Measurements from ENCODE around the gene GBE1.

Gene GBE1

GRCh38 chr3:81744366-81744765 is 17.1 kb downstream of the GBE1 start:
- Histone ChIP-seq H3K4me3 (no peak overlapping the region), H3K4me1 (peaks cover 0 to 43% (median 15%) of the 10 kb centered on the region in 10 experiments; a peak in 13 of 20 replicates), H3K9ac (no peak overlapping the region)

GRCh38 chr3:81743096-81744025 is 18.1 kb downstream of the GBE1 start:
- Histone ChIP-seq H3K9me3 (replicated peaks in 1 of 11) (peaks cover 3 to 15% (median 11%) of the 10 kb centered on the region in 11 experiments; a peak in 12 of 22 replicates), H3K4me1 (peaks cover 0 to 43% (median 15%) of the 10 kb centered on the region in 10 experiments; a peak in 13 of 20 replicates), H3K27ac (peak overlapping the region in 10 of 11 experiments; percentile 23 to 69 (median 50); a peak in 19 of 22 replicates), H3K27me3 (no peaks in the 10 kb centered on the region), H3K9ac (peak overlapping the region in 2 of 11 experiments; percentile 3 to 12; a peak in 2 of 22 replicates), H3K36me3 (peaks cover 11 to 81% (median 45%) of the 10 kb centered on the region in 11 experiments; a peak in 21 of 22 replicates), H3K4me3 (no peak overlapping the region), H3K4me2 (peak overlapping the region in 8 of 11 experiments; percentile 12 to 63 (median 44); a peak in 13 of 22 replicates), H4K20me1 (peaks cover 0 to 93% (median 33%) of the 10 kb centered on the region in 11 experiments; a peak in 9 of 22 replicates)
- no peak for TF ChIP-seq Cebpa-rat (IDR thresholded peaks at IDR 0.05)

More at GRCh38 chr3:81744366-81744765, 17.1 kb downstream of the GBE1 start:
- H3K27ac ChIP-seq, result peak overlapping the region in 5 of 11 experiments; percentile 14 to 69 (median 64); a peak in 6 of 22 replicates
- peaks cover 4 to 81% (median 45%) of the 10 kb centered on the region in 11 experiments; a peak in 20 of 22 replicates for H3K36me3 ChIP-seq
- peaks cover 0 to 93% (median 43%) of the 10 kb centered on the region in 11 experiments; a peak in 9 of 22 replicates for H4K20me1 ChIP-seq
- TF ChIP-seq Cebpa-rat (IDR thresholded peaks at IDR 0.05), result no peak
- H3K9me3 ChIP-seq (replicated peaks in 1 of 11), result peaks cover 0 to 13% (median 6%) of the 10 kb centered on the region in 11 experiments; a peak in 7 of 22 replicates
- H3K27me3 ChIP-seq, result no peaks in the 10 kb centered on the region
- H3K4me2 ChIP-seq, result peak overlapping the region in 3 of 11 experiments; percentile 41 to 61 (median 46); a peak in 5 of 22 replicates

GRCh38 chr3:81742581-81742980 is 18.9 kb downstream of the GBE1 start:
- H3K36me3 ChIP-seq, result peaks cover 11 to 75% (median 41%) of the 10 kb centered on the region in 11 experiments; a peak in 21 of 22 replicates
- peaks cover 0 to 14% (median 11%) of the 10 kb centered on the region in 11 experiments; a peak in 11 of 22 replicates for H3K9me3 ChIP-seq (replicated peaks in 1 of 11)
- peak overlapping the region in 9 of 11 experiments; percentile 23 to 69 (median 50); a peak in 10 of 22 replicates for H3K27ac ChIP-seq
- H3K4me1 ChIP-seq, result peaks cover 0 to 43% (median 15%) of the 10 kb centered on the region in 10 experiments; a peak in 13 of 20 replicates
- no peaks in the 10 kb centered on the region for H3K27me3 ChIP-seq
- peak overlapping the region in 3 of 11 experiments; percentile 46 to 63 (median 61); a peak in 4 of 22 replicates for H3K4me2 ChIP-seq
- no peak overlapping the region for H3K9ac ChIP-seq
- no peak overlapping the region for H3K4me3 ChIP-seq
- H4K20me1 ChIP-seq, result peaks cover 0 to 86% (median 29%) of the 10 kb centered on the region in 11 experiments; a peak in 9 of 22 replicates
- no peak for TF ChIP-seq Cebpa-rat (IDR thresholded peaks at IDR 0.05)

- Histone ChIP-seq H4K20me1 (peaks cover 0 to 80% (median 32%) of the 10 kb centered on the region in 11 experiments; a peak in 9 of 22 replicates), H3K27ac (no peak overlapping the region), H3K27me3 (no peaks in the 10 kb centered on the region), H3K9me3 (replicated peaks in 1 of 11) (peaks cover 0 to 14% (median 11%) of the 10 kb centered on the region in 11 experiments; a peak in 11 of 22 replicates), H3K4me2 (peak overlapping the region in 2 of 11 experiments; percentile 57 to 70; a peak in 4 of 22 replicates), H3K36me3 (peaks cover 10 to 61% (median 39%) of the 10 kb centered on the region in 11 experiments; a peak in 21 of 22 replicates), H3K4me3 (no peak overlapping the region), H3K9ac (no peak overlapping the region), H3K4me1 (peaks cover 0 to 43% (median 15%) of the 10 kb centered on the region in 10 experiments; a peak in 13 of 20 replicates)
- TF ChIP-seq Cebpa-rat (IDR thresholded peaks at IDR 0.05), result no peak
Measured at GRCh38 chr3:81741216-81741615, 20.2 kb downstream of the GBE1 start.

- no peak overlapping the region for H3K4me3 ChIP-seq
- peak overlapping the region in 2 of 11 experiments; percentile 57 to 70; a peak in 4 of 22 replicates for H3K4me2 ChIP-seq
- H3K27ac ChIP-seq, result no peak overlapping the region
- peaks cover 0 to 82% (median 37%) of the 10 kb centered on the region in 11 experiments; a peak in 9 of 22 replicates for H4K20me1 ChIP-seq
- TF ChIP-seq Cebpa-rat (IDR thresholded peaks at IDR 0.05), result no peak
- H3K4me1 ChIP-seq, result peaks cover 0 to 43% (median 15%) of the 10 kb centered on the region in 10 experiments; a peak in 13 of 20 replicates
- H3K36me3 ChIP-seq, result peaks cover 7 to 61% (median 37%) of the 10 kb centered on the region in 11 experiments; a peak in 21 of 22 replicates
- H3K27me3 ChIP-seq, result no peaks in the 10 kb centered on the region
- peaks cover 0 to 14% (median 11%) of the 10 kb centered on the region in 11 experiments; a peak in 11 of 22 replicates for H3K9me3 ChIP-seq (replicated peaks in 1 of 11)
- H3K9ac ChIP-seq, result peak overlapping the region in 1 of 11 experiments; percentile 17; a peak in 1 of 22 replicates
Measured at GRCh38 chr3:81740731-81741130, 20.7 kb downstream of the GBE1 start.

- no peak overlapping the region for H3K4me2 ChIP-seq
- H3K27ac ChIP-seq, result no peak overlapping the region
- no peak for TF ChIP-seq Cebpa-rat (IDR thresholded peaks at IDR 0.05)
- H3K9me3 ChIP-seq (replicated peaks in 1 of 11), result peaks cover 0 to 26% (median 13%) of the 10 kb centered on the region in 11 experiments; a peak in 14 of 22 replicates
- H3K36me3 ChIP-seq, result peaks cover 7 to 72% (median 53%) of the 10 kb centered on the region in 11 experiments; a peak in 21 of 22 replicates
- no peak overlapping the region for H3K4me3 ChIP-seq
- H3K4me1 ChIP-seq, result peaks cover 0 to 23% (median 16%) of the 10 kb centered on the region in 10 experiments; a peak in 12 of 20 replicates
- H3K9ac ChIP-seq, result no peak overlapping the region
- H4K20me1 ChIP-seq, result peaks cover 0 to 84% (median 28%) of the 10 kb centered on the region in 11 experiments; a peak in 12 of 22 replicates
- H3K27me3 ChIP-seq, result no peaks in the 10 kb centered on the region
Measured at GRCh38 chr3:81735334-81735733, 26.1 kb downstream of the GBE1 start.

- Histone ChIP-seq H3K4me1 (peaks cover 0 to 24% (median 16%) of the 10 kb centered on the region in 10 experiments; a peak in 12 of 20 replicates), H3K9ac (no peak overlapping the region), H3K27me3 (no peaks in the 10 kb centered on the region), H3K9me3 (replicated peaks in 1 of 11) (peaks cover 0 to 26% (median 12%) of the 10 kb centered on the region in 11 experiments; a peak in 14 of 22 replicates), H3K36me3 (peaks cover 7 to 72% (median 54%) of the 10 kb centered on the region in 11 experiments; a peak in 21 of 22 replicates), H3K4me3 (no peak overlapping the region), H3K27ac (no peak overlapping the region), H4K20me1 (peaks cover 0 to 84% (median 22%) of the 10 kb centered on the region in 11 experiments; a peak in 12 of 22 replicates), H3K4me2 (no peak overlapping the region)
- no peak for TF ChIP-seq Cebpa-rat (IDR thresholded peaks at IDR 0.05)
Measured at GRCh38 chr3:81734742-81735141, 26.7 kb downstream of the GBE1 start.

GRCh38 chr3:81732642-81733041 is 28.8 kb downstream of the GBE1 start:
- Histone ChIP-seq H3K4me3 (no peak overlapping the region), H3K27me3 (no peaks in the 10 kb centered on the region), H3K27ac (0 out of 22 replicates have a peak overlapping the region, but pooled peaks of 1 of the 11 experiments have one; percentile 15), H3K9me3 (replicated peaks in 1 of 11) (peaks cover 0 to 14% (median 0%) of the 10 kb centered on the region in 11 experiments; a peak in 4 of 22 replicates), H3K4me1 (peaks cover under 1 to 28% (median 18%) of the 10 kb centered on the region in 10 experiments; a peak in 15 of 20 replicates), H4K20me1 (peaks cover 0 to 91% (median 27%) of the 10 kb centered on the region in 11 experiments; a peak in 12 of 22 replicates), H3K4me2 (peak overlapping the region in 2 of 11 experiments; percentile 10 to 37; a peak in 3 of 22 replicates), H3K9ac (no peak overlapping the region), H3K36me3 (peaks cover 0 to 62% (median 41%) of the 10 kb centered on the region in 11 experiments; a peak in 19 of 22 replicates)
- no peak for TF ChIP-seq Cebpa-rat (IDR thresholded peaks at IDR 0.05)
